Inflammatory macrophage treated with lipopolysaccharide for 4 hours (primary cell): ENCODE measurements around the gene TNS1.
"Not testable (repeated sequence)": the region's sequence is repeated elsewhere in the genome, so short reads cannot be mapped to it uniquely, and the experiment has no call there.

Experiments used
- DNase-seq: peaks from one replicate; pipeline ENCODE4 v3.0.0-alpha.2; 2020

TNS1 gene

GRCh38 chr2:217791551-217791950 is 211.2 kb downstream of the TNS1 start:
- peak; percentile 58 for DNase-seq

DNA sequence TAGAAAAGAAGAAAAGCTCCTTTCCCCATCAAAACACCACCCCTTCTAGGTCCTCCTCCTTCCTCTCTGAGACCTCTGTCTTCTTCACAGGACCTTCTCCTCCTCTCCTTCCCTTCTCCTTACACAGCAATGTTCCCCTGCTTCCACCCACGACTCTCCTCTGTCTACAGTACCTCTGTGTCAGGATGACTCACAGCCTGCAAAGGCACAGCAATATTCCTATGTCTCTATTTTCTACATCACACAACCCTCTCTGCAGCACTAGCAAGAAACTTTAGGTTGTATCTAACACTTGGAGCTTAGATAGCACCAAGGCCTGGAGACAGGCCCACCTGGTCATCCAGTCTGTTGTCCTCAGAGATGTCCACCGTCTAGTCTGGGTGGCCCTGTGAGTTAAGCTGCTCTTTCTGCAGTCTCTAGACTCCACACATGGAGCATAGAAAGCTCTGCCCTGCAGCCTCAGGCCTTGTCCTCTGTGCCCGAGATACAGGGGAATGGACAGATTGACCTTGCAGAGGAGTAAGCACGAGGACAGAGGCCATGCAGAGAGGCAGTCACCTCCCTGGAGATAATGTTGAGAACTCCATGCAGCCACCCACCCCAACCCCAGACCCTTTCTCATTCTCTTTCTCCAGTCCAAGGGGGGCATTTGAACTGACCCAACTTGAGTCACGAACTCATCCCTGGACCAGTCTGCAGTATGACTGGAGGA is 212.0 kb downstream of the TNS1 start:
- peak; percentile 63 for DNase-seq

- DNase-seq, result peak; percentile 60
These were observed 212.6 kb downstream of the TNS1 start for GRCh38 chr2:217790195-217790594.

GRCh38 chr2:217789736-217790181 is 213.0 kb downstream of the TNS1 start:
- DNase-seq, result peak; percentile 8

DNA sequence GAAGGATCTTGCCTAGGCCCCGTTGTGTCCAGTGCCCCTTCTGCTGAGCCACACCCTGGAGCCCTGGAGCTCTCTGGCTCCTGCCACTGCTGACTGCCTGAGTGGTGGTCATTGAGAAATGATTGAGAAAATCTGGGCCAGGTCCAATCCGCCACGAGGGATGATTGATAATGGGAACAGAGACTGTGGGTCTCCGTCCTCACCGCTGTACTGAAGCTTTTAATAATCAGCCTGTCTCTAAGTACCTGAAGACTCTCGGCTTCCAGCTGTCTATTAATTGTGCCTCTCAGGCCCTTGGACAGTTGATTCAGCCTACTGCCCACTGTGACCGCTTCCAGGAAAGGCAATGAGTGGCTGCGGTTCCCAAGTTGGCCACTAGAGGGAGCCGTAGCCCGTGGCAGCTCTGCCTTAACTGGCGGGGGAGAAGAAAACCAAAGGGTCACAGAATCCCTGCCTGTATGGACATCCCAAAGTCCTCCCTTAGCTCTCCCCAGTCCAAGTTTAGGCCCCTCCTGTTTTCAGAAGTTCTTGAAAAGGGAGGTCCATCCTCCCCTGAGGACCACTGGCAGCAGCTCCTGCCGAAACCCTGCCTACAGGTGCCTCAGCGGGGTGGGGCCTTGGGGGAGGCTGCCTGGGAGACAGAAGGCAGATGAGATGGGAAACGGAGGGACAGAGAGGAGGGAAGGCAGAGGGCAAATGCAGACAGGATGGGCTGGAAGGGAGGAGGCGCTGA is 213.6 kb downstream of the TNS1 start:
- DNase-seq, result peak; percentile 72

GRCh38 chr2:217788669-217789002 is 214.2 kb downstream of the TNS1 start:
- DNase-seq, result no peak

GRCh38 chr2:217787160-217787877 is 215.5 kb downstream of the TNS1 start:
- DNase-seq, result no peak

GRCh38 chr2:217786560-217786959 is 216.2 kb downstream of the TNS1 start:
- not testable (repeated sequence) for DNase-seq

GRCh38 chr2:217785544-217786045 is 217.2 kb downstream of the TNS1 start:
- DNase-seq, result peak; percentile 56

DNA sequence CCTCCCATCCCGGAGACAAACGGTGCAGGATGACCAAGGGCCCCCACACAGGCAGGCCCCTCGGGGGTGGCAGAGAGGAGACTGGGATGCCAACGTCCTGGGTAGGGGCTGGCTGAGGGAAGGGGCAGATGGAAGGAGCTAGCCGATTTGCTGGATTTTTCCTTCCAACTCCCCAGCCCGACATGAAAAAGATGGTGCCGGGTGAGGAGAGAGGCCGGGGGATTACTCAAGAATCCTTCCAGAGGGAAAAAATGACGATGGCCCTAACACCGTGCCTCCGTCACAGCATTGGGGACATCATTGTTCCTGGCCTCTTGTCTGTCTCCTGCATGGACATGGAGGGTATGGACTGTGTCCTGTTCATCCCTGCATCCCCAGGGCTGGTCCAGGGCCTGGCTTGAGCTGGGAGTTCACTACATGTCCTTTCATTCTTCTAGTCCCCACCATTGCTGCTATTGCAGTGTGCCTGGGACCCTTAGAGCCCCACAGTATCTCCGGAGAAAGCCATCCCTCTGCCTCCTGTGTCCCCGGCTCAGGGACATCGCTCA is 217.7 kb downstream of the TNS1 start:
- DNase-seq, result no peak

DNA sequence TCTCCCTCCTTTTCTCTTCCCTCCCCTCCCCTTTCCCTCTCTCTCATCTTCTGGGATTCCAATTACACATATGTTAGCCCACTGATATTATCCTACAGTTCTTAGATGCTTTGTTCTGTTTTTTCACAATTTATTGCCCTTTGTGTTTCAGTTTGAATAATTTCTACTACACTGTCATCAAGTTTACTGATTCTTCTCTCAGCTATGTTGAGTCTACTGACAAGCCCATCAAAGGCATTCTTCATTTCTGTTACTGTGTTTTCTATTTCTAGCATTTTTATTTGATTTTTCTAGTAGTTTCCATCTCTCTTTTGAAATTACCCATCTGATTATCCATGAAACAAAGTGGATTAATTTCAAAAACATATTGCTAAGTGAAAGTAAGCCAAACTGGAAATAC is 219.6 kb downstream of the TNS1 start:
- DNase-seq, result no peak

DNA sequence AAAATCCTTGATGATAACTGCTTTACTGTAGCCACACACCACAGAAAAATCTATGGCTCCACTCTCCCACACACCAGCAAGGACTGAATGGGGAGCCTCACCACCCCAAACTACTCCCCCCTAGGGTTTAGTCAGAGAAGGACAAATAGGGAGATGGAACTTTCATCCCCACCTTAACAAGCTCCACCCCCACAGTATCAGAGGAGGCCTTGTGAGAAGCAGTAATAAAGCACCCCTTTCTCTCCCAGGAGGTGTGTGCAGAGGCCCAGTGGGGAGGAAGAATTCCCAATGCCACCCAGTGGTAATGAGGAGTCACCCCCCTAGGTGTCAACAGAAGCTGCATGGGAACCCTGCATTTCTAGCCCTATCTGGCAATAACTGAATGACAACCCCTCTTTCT is 224.9 kb downstream of the TNS1 start:
- DNase-seq, result no peak

DNA sequence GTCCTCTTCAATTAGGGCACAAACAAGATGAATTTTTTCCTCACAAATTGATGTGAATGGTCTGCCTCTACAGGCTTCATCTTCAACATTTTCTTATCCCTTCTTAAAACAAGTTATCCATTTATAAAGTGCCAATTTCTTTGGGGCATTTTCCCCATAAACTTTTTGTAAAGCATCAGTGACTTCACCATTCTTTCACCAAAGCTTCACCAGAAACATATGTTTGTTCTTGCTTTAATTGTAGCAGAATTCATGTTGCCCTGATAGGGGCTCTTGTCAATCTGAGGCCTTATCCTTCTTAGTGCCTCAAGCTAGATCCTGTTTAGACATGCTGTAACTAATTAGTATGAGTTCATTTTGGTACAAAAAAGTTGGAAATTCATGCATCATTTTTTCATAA is 226.2 kb downstream of the TNS1 start:
- no peak for DNase-seq

GRCh38 chr2:217775920-217776503 is 226.8 kb downstream of the TNS1 start:
- peak; percentile 32 for DNase-seq

DNA sequence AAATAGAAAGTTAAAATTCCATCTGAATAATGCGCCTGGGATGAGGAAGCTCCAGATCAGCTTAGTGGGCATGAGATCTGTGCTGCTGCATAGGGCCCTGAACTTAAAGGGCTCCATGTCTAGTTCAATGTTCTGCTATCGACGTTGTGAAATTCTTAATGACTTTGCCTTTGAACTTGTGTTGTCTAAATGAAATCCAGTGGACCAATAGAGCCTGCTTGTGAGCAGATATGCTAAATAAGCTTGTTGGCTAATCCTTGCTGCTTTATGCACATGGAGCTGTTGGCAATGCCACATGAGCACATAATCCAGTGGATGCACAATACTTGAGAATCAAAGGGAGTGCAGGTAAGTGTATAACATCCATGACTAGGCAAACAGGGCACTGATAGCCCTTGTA is 228.6 kb downstream of the TNS1 start:
- no peak for DNase-seq

DNA sequence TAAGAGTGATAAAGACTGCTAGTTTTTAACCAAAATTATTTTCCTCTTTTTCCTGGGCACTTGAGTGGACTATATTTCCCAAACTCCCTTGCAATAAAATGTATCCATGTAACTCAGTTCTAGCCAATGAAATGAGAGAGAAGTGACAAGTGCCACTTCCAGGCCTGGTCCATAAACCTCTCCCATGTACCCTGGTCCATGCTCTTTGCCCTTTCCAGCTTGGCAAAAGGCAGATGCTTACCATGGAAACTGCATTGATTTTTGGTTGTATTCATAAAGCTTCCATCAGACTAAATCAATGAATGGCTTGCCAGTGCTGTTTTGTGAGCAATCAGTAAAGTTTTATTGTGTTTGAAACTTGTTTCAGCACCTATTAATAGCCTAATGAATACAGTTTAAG is 229.3 kb downstream of the TNS1 start:
- no peak for DNase-seq

DNA sequence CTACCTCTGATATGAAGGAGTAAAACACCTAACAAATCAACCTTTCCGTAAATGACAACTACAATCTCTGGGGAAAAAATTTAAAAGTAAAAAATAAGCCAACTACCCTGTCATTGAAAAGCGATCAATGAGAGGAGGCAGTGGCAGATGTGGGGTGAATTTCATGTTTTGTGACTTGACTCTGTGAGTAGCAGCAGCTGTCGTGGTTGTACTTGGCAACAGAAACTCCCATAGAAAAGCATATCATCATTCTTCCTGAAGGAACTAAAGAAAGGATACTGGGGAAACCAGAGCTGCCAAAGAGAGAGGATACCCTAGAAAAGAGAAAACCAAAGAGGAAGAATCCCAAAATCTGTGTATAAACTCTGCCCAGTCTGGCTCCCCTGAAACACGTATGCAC is 236.4 kb downstream of the TNS1 start:
- DNase-seq, result no peak

GRCh38 chr2:217761645-217762277 is 241.0 kb downstream of the TNS1 start:
- DNase-seq, result no peak

DNA sequence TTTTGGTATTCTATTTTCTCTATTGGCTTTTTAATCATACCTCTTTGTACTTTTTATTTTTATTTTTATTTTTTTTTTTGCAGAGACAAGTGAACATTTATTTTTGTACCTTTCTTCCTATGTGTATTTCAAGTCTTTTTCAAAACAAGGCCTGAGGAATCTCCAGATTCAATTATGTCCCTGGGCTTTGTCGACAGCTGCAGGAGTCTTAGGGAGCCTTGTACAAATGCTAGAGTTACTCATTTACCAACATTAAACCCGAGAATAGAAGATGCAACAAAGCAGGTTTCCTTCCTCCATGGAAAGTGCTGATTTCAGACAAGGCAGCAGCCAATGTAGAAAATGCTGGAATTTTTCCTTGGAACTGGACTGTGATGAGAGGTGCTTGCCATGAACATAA is 242.8 kb downstream of the TNS1 start:
- no peak for DNase-seq

GRCh38 chr2:217757108-217757463 is 245.7 kb downstream of the TNS1 start:
- no peak for DNase-seq

DNA sequence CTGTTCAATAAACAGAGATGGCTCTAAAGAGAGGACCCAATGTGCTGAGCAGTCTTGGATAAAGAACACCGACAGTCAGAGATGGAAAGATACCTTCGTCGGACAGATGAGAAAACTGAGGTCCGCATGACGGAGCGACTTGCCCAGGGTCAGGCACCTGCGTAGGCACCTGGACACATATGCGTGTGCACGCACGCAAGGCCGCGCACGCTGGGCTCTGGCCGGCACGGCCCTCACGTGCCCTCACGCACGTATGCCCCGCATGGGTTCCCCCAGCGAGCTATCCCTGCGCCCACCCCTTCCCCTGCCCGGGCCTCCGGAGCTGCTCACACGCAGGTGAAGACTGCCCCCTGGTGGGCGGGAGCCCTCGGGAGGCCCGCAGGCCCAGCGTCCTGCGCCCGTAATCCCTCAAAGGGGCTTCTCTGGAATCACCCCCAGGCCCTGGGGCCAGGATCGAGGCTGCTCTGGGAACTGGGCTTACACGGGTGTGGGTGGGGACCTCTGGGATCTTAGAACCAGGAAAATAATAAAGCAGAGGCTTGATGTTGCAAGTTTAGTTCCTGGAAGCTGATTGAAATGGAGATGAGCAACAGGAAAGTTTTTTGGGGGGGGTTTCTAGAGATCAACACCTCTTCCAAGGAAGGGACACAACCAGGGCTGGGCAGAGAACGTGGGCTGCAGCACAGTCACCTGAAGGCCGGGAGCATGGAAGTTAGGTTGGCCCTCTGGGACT is 246.3 kb downstream of the TNS1 start:
- DNase-seq, result peak; percentile 42
